ENCODE results near the gene PRRC2A.

DNA sequence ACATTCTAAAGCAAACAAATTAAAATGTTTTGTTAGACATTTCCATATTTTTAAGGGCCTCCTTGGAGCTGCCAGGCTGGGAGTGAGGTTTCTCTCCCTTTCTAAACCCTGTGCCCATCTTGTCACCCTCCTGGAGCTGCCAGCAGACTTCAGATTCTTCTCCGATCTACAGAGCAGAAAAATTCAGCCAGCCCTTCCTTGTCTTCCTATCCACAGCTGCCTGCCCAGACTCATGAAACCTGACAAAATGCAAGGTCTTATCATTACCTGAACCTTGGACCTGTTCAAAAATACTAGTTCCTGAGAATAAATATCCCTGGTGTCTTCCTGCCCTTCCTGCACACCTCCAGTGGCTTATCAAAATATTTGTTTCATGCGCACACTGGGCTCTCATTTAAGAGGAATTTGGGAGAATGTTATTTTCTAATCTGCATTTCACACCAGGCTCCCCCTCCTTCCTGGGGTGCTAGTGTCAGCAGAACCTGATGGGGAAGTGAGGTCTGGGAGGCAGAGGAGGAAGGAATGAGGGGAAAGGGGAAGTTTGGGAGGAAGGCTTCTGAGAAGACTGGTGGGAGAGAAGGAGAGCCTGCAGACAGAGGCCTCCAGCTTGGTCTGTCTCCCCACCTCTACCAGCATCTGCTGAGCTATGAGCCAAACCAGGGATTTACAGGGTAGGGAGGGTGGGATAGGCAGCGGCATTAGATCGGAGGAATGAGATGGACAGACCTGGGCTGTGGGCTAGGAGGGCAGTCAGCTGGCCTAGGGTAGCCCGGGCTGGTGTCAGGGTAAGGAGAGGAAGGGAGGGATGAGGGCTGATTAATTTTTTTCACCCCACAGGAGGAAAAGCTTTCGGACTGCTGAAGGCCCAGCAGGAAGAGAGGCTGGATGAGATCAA lies 5.6 kb upstream of the PRRC2A start, which contains the start of gene AIF1:
- TF ChIP-seq POLR2A (IDR thresholded peaks at IDR 0.05) (no peak), POLR2AphosphoS5 (IDR thresholded peaks at IDR 0.05; ENCODE audit: insufficient read depth in 1 of 2, low read depth in 1 of 2) (no peak)
- TF ChIP-seq, protein P1, sequence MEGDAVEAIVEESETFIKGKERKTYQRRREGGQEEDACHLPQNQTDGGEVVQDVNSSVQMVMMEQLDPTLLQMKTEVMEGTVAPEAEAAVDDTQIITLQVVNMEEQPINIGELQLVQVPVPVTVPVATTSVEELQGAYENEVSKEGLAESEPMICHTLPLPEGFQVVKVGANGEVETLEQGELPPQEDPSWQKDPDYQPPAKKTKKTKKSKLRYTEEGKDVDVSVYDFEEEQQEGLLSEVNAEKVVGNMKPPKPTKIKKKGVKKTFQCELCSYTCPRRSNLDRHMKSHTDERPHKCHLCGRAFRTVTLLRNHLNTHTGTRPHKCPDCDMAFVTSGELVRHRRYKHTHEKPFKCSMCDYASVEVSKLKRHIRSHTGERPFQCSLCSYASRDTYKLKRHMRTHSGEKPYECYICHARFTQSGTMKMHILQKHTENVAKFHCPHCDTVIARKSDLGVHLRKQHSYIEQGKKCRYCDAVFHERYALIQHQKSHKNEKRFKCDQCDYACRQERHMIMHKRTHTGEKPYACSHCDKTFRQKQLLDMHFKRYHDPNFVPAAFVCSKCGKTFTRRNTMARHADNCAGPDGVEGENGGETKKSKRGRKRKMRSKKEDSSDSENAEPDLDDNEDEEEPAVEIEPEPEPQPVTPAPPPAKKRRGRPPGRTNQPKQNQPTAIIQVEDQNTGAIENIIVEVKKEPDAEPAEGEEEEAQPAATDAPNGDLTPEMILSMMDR (IDR thresholded peaks at IDR 0.05), result no peak
